Ascending aorta (tissue), 2 donors: ENCODE measurements around the gene PI4K2A. TPM values are rescaled to one million over a fixed set of nuclear protein-coding genes. Genes with fewer than 3 reads are reported as not detected.
A peak's percentile ranks its signal among the peaks of the same experiment; 100 is the strongest.

Source experiments
- DNase-seq, 2 donors: peaks; one replicate each; pipeline ENCODE4 v3.0.0-alpha.2; 2019; ENCODE audit warnings: low spot score in 2 of 2
- H3K27ac ChIP-seq, 2 donors: fragments of 200-600 bp; sonication (generic); one replicate each; pipeline ENCODE4 v1.5.1; 2016 to 2017; ENCODE audit warnings: mild to moderate bottlenecking in 1 of 2
- H3K27me3 ChIP-seq: fragments of 200-600 bp; sonication (generic); one replicate; pipeline ENCODE4 v1.5.1; 2017
- H3K36me3 ChIP-seq, 2 donors: fragments of 200-600 bp; sonication (generic); one replicate each; pipeline ENCODE4 v1.5.1; 2016
- H3K4me1 ChIP-seq, 2 donors: fragments of 200-600 bp; sonication (generic); one replicate each; pipeline ENCODE4 v1.5.1; 2016 to 2017; ENCODE audit warnings: mild to moderate bottlenecking in 1 of 2
- H3K4me3 ChIP-seq, 2 donors: fragments of 200-600 bp; sonication (generic); one replicate each; pipeline ENCODE4 v1.5.1; 2016 to 2017; ENCODE audit warnings: mild to moderate bottlenecking in 1 of 2
- H3K9me3 ChIP-seq, 2 donors: fragments of 200-600 bp; sonication (generic); one replicate each; pipeline ENCODE4 v1.5.1; 2016
- intact Hi-C: fragments of 100-400 bp; cut with DNase I; formaldehyde crosslinking; loops from one replicate; pipeline ENCODE4 v1.15.1; 2023
- total RNA-seq: library from RNA; depleted of rRNA; stranded (reverse); fragments of >200 nt; gene quantifications from one replicate; pipeline ENCODE4 v1.1.0, GENCODE V29; 2016
- TF ChIP-seq, protein P1 (sequence below), 3 experiments: fragments of 200-600 bp in 2 of 3; fragments of 450-650 bp in 1 of 3; sonication (generic) in 2 of 3; IDR thresholded peaks; one replicate each; pipeline ENCODE4 v1.5.1; 2016 to 2019; ENCODE audit warnings: antibody characterized with exemption in 3 of 3, mild to moderate bottlenecking in 1 of 3, moderate library complexity in 1 of 3

The PI4K2A gene
- total RNA-seq, 1 donor from 2014 or later: 33.7 TPM

GRCh38 chr10:97713339-97713825 is 72.9 kb downstream of the PI4K2A start, which contains the start of gene MARVELD1:
MARVELD1 (plus strand) TSS chr10:97713730; CDS start chr10:97713877, 147 bp downstream.
- H3K27ac ChIP-seq: peak within 1 kb of the TSS; percentile 98 to 100
- TF ChIP-seq, protein P1, sequence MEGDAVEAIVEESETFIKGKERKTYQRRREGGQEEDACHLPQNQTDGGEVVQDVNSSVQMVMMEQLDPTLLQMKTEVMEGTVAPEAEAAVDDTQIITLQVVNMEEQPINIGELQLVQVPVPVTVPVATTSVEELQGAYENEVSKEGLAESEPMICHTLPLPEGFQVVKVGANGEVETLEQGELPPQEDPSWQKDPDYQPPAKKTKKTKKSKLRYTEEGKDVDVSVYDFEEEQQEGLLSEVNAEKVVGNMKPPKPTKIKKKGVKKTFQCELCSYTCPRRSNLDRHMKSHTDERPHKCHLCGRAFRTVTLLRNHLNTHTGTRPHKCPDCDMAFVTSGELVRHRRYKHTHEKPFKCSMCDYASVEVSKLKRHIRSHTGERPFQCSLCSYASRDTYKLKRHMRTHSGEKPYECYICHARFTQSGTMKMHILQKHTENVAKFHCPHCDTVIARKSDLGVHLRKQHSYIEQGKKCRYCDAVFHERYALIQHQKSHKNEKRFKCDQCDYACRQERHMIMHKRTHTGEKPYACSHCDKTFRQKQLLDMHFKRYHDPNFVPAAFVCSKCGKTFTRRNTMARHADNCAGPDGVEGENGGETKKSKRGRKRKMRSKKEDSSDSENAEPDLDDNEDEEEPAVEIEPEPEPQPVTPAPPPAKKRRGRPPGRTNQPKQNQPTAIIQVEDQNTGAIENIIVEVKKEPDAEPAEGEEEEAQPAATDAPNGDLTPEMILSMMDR (IDR thresholded peaks at IDR 0.05): no peak
- no peaks in the 10 kb centered on the region for H3K9me3 ChIP-seq
- intact Hi-C loops: loop anchor here (5.0 to 10.0 kb wide), 2 partner anchors 216 to 421 kb away; partner anchors contain the start of genes MMS19, R3HCC1L and UBTD1
- no peaks in the 10 kb centered on the region for H3K27me3 ChIP-seq
- peaks cover 28 to 60% of the 10 kb centered on the region in 2 donors for H3K4me1 ChIP-seq
- peak within 1 kb of the TSS; percentile 67 to 78 for H3K4me3 ChIP-seq
- peak in 1 of 2 donors; percentile 89 for DNase-seq
- H3K36me3 ChIP-seq: peaks cover 4 to 16% of the 10 kb centered on the region in 2 donors

DNA sequence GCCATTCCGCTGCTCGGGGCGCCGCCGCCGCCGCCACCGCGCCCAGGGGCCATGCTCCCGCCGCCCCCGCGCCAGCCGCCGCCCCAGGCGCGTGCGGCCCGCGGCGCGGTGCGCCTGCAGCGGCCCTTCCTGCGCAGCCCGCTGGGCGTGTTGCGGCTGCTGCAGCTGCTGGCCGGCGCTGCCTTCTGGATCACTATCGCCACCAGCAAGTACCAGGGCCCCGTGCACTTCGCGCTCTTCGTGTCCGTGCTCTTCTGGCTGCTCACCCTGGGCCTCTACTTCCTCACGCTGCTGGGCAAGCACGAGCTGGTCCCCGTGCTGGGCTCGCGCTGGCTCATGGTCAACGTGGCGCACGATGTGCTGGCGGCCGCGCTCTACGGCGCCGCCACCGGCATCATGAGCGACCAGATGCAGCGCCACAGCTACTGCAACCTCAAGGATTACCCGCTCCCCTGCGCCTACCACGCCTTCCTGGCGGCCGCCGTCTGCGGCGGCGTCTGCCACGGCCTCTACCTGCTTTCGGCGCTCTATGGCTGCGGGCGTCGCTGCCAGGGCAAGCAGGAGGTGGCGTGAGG is 73.4 kb downstream of the PI4K2A start:
- H3K4me1 ChIP-seq: peaks cover 34 to 60% of the 10 kb centered on the region in 2 donors
- intact Hi-C loops: loop anchor here (1.0 to 10.0 kb wide), 4 partner anchors 12 to 421 kb away; partner anchors contain the start of genes AVPI1, MMS19, R3HCC1L and UBTD1

GRCh38 chr10:97714401-97715258 is 74.2 kb downstream of the PI4K2A start:
- H3K4me1 ChIP-seq: peaks cover 35 to 64% of the 10 kb centered on the region in 2 donors

More for the DNA sequence above, 73.4 kb downstream of the PI4K2A start:
- TF ChIP-seq, protein P1 (IDR thresholded peaks at IDR 0.05): peak in 1 of 3 experiments; percentile 18
- peak; percentile 47 to 82 for DNase-seq
- Histone ChIP-seq H3K27me3 (no peaks in the 10 kb centered on the region), H3K27ac (peak overlapping the region; percentile 98 to 100), H3K36me3 (peaks cover 4 to 22% of the 10 kb centered on the region in 2 donors), H3K9me3 (no peaks in the 10 kb centered on the region), H3K4me3 (peak overlapping the region; percentile 67 to 78)

DNA sequence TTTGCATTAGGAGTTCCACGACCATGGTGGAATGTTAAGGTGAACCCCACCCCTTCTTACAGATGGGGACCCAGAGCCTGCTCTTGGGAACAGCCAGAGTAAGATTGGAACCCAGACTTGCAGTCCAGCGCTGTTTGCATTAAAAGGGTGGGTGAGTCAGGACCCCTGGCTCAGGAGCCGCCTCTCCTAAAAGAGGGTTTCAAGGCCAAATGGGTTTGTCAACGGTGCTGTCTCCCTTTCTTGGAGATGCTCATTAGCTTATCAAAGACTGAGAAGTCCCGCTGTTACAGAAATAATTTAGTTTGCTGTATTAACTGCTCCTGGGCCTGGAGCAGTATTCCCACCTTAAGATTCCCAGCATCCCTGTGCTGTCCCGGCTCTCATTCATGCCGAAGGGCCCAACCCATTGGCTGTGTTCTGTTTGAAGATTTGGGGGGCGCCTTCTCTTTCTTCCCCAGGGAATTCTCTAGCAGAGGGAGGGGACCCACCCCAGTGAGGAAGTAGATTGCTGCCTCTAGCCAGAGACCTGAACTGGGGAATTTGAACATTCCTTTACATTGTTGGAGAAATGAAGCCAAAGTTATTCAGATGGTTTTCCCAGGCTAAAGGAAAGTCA is 74.9 kb downstream of the PI4K2A start:
- peaks cover 30 to 56% of the 10 kb centered on the region in 2 donors for H3K4me1 ChIP-seq
- intact Hi-C loops: loop anchor here (10.0 kb wide), 1 partner anchor 419 kb away; the partner anchor contains the start of gene R3HCC1L

More at GRCh38 chr10:97714401-97715258, 74.2 kb downstream of the PI4K2A start:
- H3K27me3 ChIP-seq: no peaks in the 10 kb centered on the region
- H3K9me3 ChIP-seq: no peaks in the 10 kb centered on the region
- peak in 1 of 2 donors; percentile 88 for DNase-seq
- peaks cover 4 to 29% of the 10 kb centered on the region in 2 donors for H3K36me3 ChIP-seq
- intact Hi-C loops: loop anchor here (1.0 to 10.0 kb wide), 4 partner anchors 12 to 420 kb away; partner anchors contain the start of genes AVPI1, MMS19, R3HCC1L and UBTD1
- H3K27ac ChIP-seq: peak overlapping the region; percentile 98 to 100
- TF ChIP-seq, protein P1 (IDR thresholded peaks at IDR 0.05): no peak
- H3K4me3 ChIP-seq: peak overlapping the region; percentile 67 to 78

More for the DNA sequence above, 74.9 kb downstream of the PI4K2A start:
- TF ChIP-seq, protein P1 (IDR thresholded peaks at IDR 0.05): no peak
- Histone ChIP-seq H3K36me3 (peaks cover 4 to 32% of the 10 kb centered on the region in 2 donors), H3K4me3 (peak overlapping the region; percentile 67 to 78), H3K9me3 (no peaks in the 10 kb centered on the region), H3K27ac (peak overlapping the region; percentile 98 to 100), H3K27me3 (no peaks in the 10 kb centered on the region)
- DNase-seq: no peak
